K562 (cell line): Measurements from ENCODE around the gene RYR1. TPM values are rescaled to one million over a fixed set of nuclear protein-coding genes. Genes with fewer than 3 reads are reported as not detected.
A peak's percentile ranks its signal among the peaks of the same experiment; 100 is the strongest.

ENCODE experiments used
- ATAC-seq: fragments of 200-7000 bp; cut with Tn5 transposase; 3 replicates; pipeline ENCODE4 v1.9.1; 2020; ENCODE audit warnings: moderate library complexity
- BruUV-seq: library from RNA; stranded (reverse); fragments of 400-500 nt; replicated peaks from 2 replicates; lab custom pipeline; 2021; lab: Mats Ljungman, UMichigan
- CTCF ChIA-PET: fragments of 300-600 bp; formaldehyde crosslinking; extraction: SDS; loops from one replicate; lab custom pipeline; 2021; ENCODE audit warnings: low intra/inter-chr PET ratio; lab: Yijun Ruan, JAX
- POLR2A ChIA-PET: fragments of 300-600, 350-650 bp; sonication (Branson Sonifier 250); formaldehyde crosslinking; extraction: SDS; loops from one replicate; lab custom pipeline; 2021; ENCODE audit warnings: antibody characterized with exemption, inconsistent platforms; lab: Yijun Ruan, JAX
- DNase-seq, 4 experiments: peaks; one replicate each; pipeline versions ENCODE4 v3.0.0 to v3.0.0-alpha.2; 2011 to 2018; ENCODE audit warnings: low spot score in 3 of 4, mixed read lengths in 3 of 4; ENCODE audit errors: extremely low read depth in 1 of 4
- FAIRE-seq: peaks from 2 replicates; lab custom pipeline; 2011; peaks lifted over from hg19 to GRCh38; lab: Jason Lieb, UNC
- H2AFZ ChIP-seq: 2 replicates; pipeline ENCODE4 v1.6.0; 2011; ENCODE audit warnings: low read depth, low read length, control low read depth, inconsistent platforms
- H3K27ac ChIP-seq: fragments of 200-600 bp; 3 replicates; pipeline ENCODE4 v1.8.0; 2011; ENCODE audit warnings: low read depth, mild to moderate bottlenecking, control low read depth, inconsistent platforms, low read length, moderate library complexity, mixed read lengths; ENCODE audit errors: extremely low read depth
- H3K27me3 ChIP-seq, 2 experiments: fragments of 300-600 bp in 1 of 2; 2 replicates in 1 of 2; 3 replicates in 1 of 2; pipeline versions ENCODE4 v1.6.0 to v1.8.0; 2011; ENCODE audit warnings: inconsistent platforms in 2 of 2, low read length in 2 of 2, mild to moderate bottlenecking in 1 of 2, mixed read lengths in 1 of 2, moderate library complexity in 1 of 2; ENCODE audit not compliant: control insufficient read depth in 2 of 2, insufficient read depth in 2 of 2
- H3K36me3 ChIP-seq: fragments of 300-600 bp; 3 replicates; pipeline ENCODE4 v1.8.0; 2011; ENCODE audit warnings: mild to moderate bottlenecking, low read length, inconsistent platforms; ENCODE audit not compliant: control insufficient read depth, insufficient read depth
- H3K4me1 ChIP-seq, 2 experiments: fragments of 200-600 bp in 1 of 2; replicated peaks in 1 of 2; 2 replicates in 1 of 2; 3 replicates in 1 of 2; pipeline versions ENCODE4 v1.5.1 to v1.8.0; 2011; ENCODE audit warnings: inconsistent platforms in 2 of 2, low read length in 2 of 2, mild to moderate bottlenecking in 1 of 2, mixed read lengths in 1 of 2, moderate library complexity in 1 of 2; ENCODE audit not compliant: control insufficient read depth in 2 of 2, insufficient read depth in 2 of 2
- H3K4me2 ChIP-seq: 2 replicates; pipeline ENCODE4 v1.6.1; 2011; ENCODE audit warnings: low read length, control low read depth, inconsistent platforms, mixed read lengths; ENCODE audit not compliant: insufficient read depth
- H3K4me3 ChIP-seq: fragments of 200-600 bp; sonication (generic), shearing (Covaris generic); 2 replicates; pipeline ENCODE4 v1.5.1; 2016; ENCODE audit warnings: control low read depth, inconsistent platforms
- H3K79me2 ChIP-seq: fragments of 200-600 bp; 3 replicates; pipeline ENCODE4 v1.8.0; 2011; ENCODE audit warnings: low read length, inconsistent platforms; ENCODE audit not compliant: control insufficient read depth, insufficient read depth
- H3K9ac ChIP-seq, 2 experiments: 2 replicates each; pipeline versions ENCODE4 v1.6.0 to v1.6.1; 2011; ENCODE audit warnings: low read depth in 2 of 2, low read length in 2 of 2, control low read depth in 1 of 2, inconsistent platforms in 1 of 2, mild to moderate bottlenecking in 1 of 2, mixed read lengths in 1 of 2; ENCODE audit not compliant: insufficient read depth in 1 of 2
- H3K9me1 ChIP-seq: one replicate; pipeline ENCODE4 v1.6.0; 2011; ENCODE audit warnings: inconsistent platforms, mild to moderate bottlenecking, low read length, moderate library complexity; ENCODE audit not compliant: control insufficient read depth, insufficient read depth
- H3K9me3 ChIP-seq: replicated peaks from 2 replicates; pipeline ENCODE4 v1.5.1; 2011; ENCODE audit warnings: low read depth, low read length, inconsistent platforms; ENCODE audit not compliant: control insufficient read depth, insufficient read depth
- H4K20me1 ChIP-seq: replicated peaks from 2 replicates; pipeline ENCODE4 v1.6.1; 2011; ENCODE audit warnings: low read length, inconsistent platforms, mixed read lengths; ENCODE audit not compliant: control insufficient read depth, insufficient read depth
- E2F3 ChIP-seq: fragments of 250-450 bp; sonication (Bioruptor Pico); IDR thresholded peaks from 2 replicates; pipeline ENCODE4 v1.4.0; 2020; ENCODE audit warnings: mild to moderate bottlenecking
- EGR1 ChIP-seq: fragments of 450-650 bp; conservative IDR thresholded peaks from 2 replicates; pipeline ENCODE4 v1.6.1; 2017; ENCODE audit warnings: mild to moderate bottlenecking
- FOXJ3 ChIP-seq: sonication (generic); formaldehyde crosslinking; IDR thresholded peaks from 2 replicates; pipeline ENCODE4 v1.4.0; 2020; ENCODE audit warnings: mild to moderate bottlenecking, missing genetic modification reagents
- ILK ChIP-seq: fragments of 450-650 bp; IDR thresholded peaks from 2 replicates; pipeline ENCODE4 v1.6.1; 2016; ENCODE audit warnings: missing genetic modification characterization, low read depth, mild to moderate bottlenecking, missing compliant biosample characterization, moderate library complexity, borderline replicate concordance
- MAX ChIP-seq: sonication (generic); formaldehyde crosslinking; IDR thresholded peaks from 2 replicates; pipeline ENCODE4 v1.9.0; 2022; ENCODE audit warnings: mild to moderate bottlenecking, missing genetic modification reagents
- THAP12 ChIP-seq: fragments of 250-450 bp; sonication (Bioruptor Pico); IDR thresholded peaks from 2 replicates; pipeline ENCODE4 v1.9.0; 2021; ENCODE audit warnings: mild to moderate bottlenecking, inconsistent platforms
- VEZF1 ChIP-seq: fragments of 200-800 bp; sonication (Bioruptor generic); IDR thresholded peaks from 2 replicates; pipeline ENCODE4 v1.6.1; 2017; ENCODE audit warnings: missing genetic modification characterization, missing compliant biosample characterization
- ZBTB2 ChIP-seq: fragments of 450-650 bp; IDR thresholded peaks from 2 replicates; pipeline ENCODE4 v1.6.1; 2016; ENCODE audit warnings: antibody characterized with exemption
- ZNF740 ChIP-seq, 3 experiments: fragments of 200-800 bp in 1 of 3; sonication (Bioruptor generic) in 1 of 3; sonication (generic) in 1 of 3; formaldehyde crosslinking in 1 of 3; IDR thresholded peaks; 2 replicates each; pipeline versions ENCODE4 v1.6.1 to v1.8.0; 2016 to 2022; ENCODE audit warnings: mild to moderate bottlenecking in 2 of 3, missing compliant biosample characterization in 2 of 3, missing genetic modification characterization in 2 of 3, missing genetic modification reagents in 1 of 3
- WGBS: fragments of 100-300 bp; shearing (Covaris generic); methylation state at CpG from one replicate; pipeline ENCODE4 v1.1.6; 2016; ENCODE audit warnings: low coverage, mixed read lengths; ENCODE audit not compliant: insufficient coverage; ENCODE audit errors: missing lambda C conversion rate; 5-methylcytosine and 5-hydroxymethylcytosine counted together
- in situ Hi-C: fragments of 300-500 bp; cut with MboI; formaldehyde crosslinking; loops from 4 replicates; pipeline ENCODE4 v1.15.0; 2018; ENCODE audit warnings: inconsistent platforms, mixed read lengths
- intact Hi-C: fragments of 100-400 bp; cut with micrococcal nuclease; formaldehyde crosslinking; loops from 2 replicates; pipeline ENCODE4 v1.14.2; 2022
- polyA plus RNA-seq, 8 experiments: library from polyadenylated mRNA; depleted of rRNA in 4 of 8; stranded (reverse) in 5 of 8; unstranded in 3 of 8; fragments of >200 nt; fragmentation: Nextera tagmentation in 2 of 8; fragmentation: Illumina TruSeq in 1 of 8; extraction: Ambion mirVana in 2 of 8; extraction: Trizol in 1 of 8; gene quantifications; 2 replicates each; pipeline versions ENCODE4 v1.2.1 to v1.2.3, GENCODE V29; 2011 to 2014; ENCODE audit warnings: inconsistent platforms in 1 of 8, missing spikeins in 1 of 8
- total RNA-seq, 7 experiments: library from RNA; depleted of rRNA in 6 of 7; stranded (reverse); fragments of >200 nt in 6 of 7; fragmentation: Illumina TruSeq in 2 of 7; extraction: Trizol in 2 of 7; gene quantifications; 2 replicates each; pipeline versions ENCODE4 v1.2.1 to v1.2.3, GENCODE V29; 2011 to 2021; ENCODE audit warnings: low replicate concordance in 1 of 7

RYR1 gene
- total and polyA plus RNA-seq, 9 of the 15 experiments (the other 6 are each of a cell fraction or from before 2014, with no cell fraction given), result 0.11 to 7.4 (median 3.7) TPM

GRCh38 chr19:38388349-38389100 is 45.0 kb upstream of the RYR1 start, which contains the start of gene SPRED3:
Gene SPRED3, plus strand, starts transcription at chr19:38388697. Its CDS starts 1,606 bp downstream, at chr19:38390303.
- H3K9ac ChIP-seq, result peak within 1 kb of the TSS; percentile 17 to 82; a peak in 3 of 4 replicates
- peak; percentile 37; the same call in 1 of the 2 replicates for TF ChIP-seq ZBTB2
- peak; percentile 3; the same call in 1 of the 2 replicates for TF ChIP-seq VEZF1
- no peak for TF ChIP-seq ILK (tag)
- TF ChIP-seq E2F3 (CRISPR knock-in tag), result no peak
- TF ChIP-seq MAX, result no peak
- TF ChIP-seq FOXJ3 (CRISPR knock-in tag), result no peak
- TF ChIP-seq THAP12, result no peak
- no peak for TF ChIP-seq ZNF740 (CRISPR knock-in tag; IDR thresholded peaks at IDR 0.05)
- TF ChIP-seq ZNF740 (tag; IDR thresholded peaks at IDR 0.05), result peak in 1 of 2 experiments; percentile 71; a peak in 2 of 4 replicates
- peak; percentile 42 for TF ChIP-seq EGR1
- TF ChIP-seq, all 486 proteins: peak for 4
- ATAC-seq (no peak), FAIRE-seq (no peak), DNase-seq (peak in 3 of 4 experiments; percentile 25 to 50 (median 44))
- in situ Hi-C loops, result no loop called here
- CTCF ChIA-PET, result no interaction called here
- no peaks in the 10 kb centered on the region for H3K9me3 ChIP-seq
- H2AFZ ChIP-seq, result peak within 1 kb of the TSS; percentile 69
- 24% methylated on average over 19 of the region's 46 CpGs for WGBS
- peak within 1 kb of the TSS; percentile 49 for H3K4me3 ChIP-seq
- intact Hi-C loops, result loop anchor here (5.0 kb wide), 2 partner anchors 51 to 146 kb away; partner anchors contain the start of gene CATSPERG
- peak within 1 kb of the TSS; percentile 70 for H3K4me2 ChIP-seq
- no peaks in the 10 kb centered on the region for H3K27me3 ChIP-seq
- peaks cover 29% of the 10 kb centered on the region; the same call in 2 of the 3 replicates for H3K36me3 ChIP-seq
- H3K4me1 ChIP-seq, result peaks cover 16 to 63% of the 10 kb centered on the region in 2 experiments; a peak in 4 of 5 replicates
- H4K20me1 ChIP-seq, result peaks cover 3% of the 10 kb centered on the region; the same call in 1 of the 2 replicates
- no TSS peak for BruUV-seq
- peak within 1 kb of the TSS; percentile 33; the same call in 1 of the 3 replicates for H3K27ac ChIP-seq
- peaks cover 3% of the 10 kb centered on the region for H3K9me1 ChIP-seq
- POLR2A ChIA-PET, result interaction anchor here (0.9 to 1.7 kb wide), 7 partner anchors 8 to 154 kb away, joined by 3 to 27 read pairs (median 6); partner anchors contain the start of genes FAM98C and PSMD8
- H3K79me2 ChIP-seq, result 0 out of 3 replicates have a peak, but pooled peaks cover 2% of the 10 kb centered on the region
